GM13977 (cell line): ENCODE results near the gene CHI3L1.

Source experiments
- DNase-seq: peaks from one replicate; pipeline ENCODE4 v3.0.0; 2012; ENCODE audit warnings: low spot score
- in situ Hi-C: fragments of 300-500 bp; cut with MboI; formaldehyde crosslinking; loops from one replicate; pipeline ENCODE4 v1.12.0; 2022; ENCODE audit warnings: low sequenced_read_pairs, low pct_unique_long_range_greater_than_20kb, mixed read lengths, inconsistent platforms; ENCODE audit not compliant: unreplicated experiment
- TF ChIP-seq, protein P1 (sequence below): IDR thresholded peaks from 2 replicates; pipeline ENCODE4 v1.5.1; 2012; ENCODE audit warnings: mild to moderate bottlenecking, control low read depth; ENCODE audit not compliant: insufficient read depth; ENCODE audit errors: extremely low read depth, missing control alignments

CHI3L1 gene

DNA sequence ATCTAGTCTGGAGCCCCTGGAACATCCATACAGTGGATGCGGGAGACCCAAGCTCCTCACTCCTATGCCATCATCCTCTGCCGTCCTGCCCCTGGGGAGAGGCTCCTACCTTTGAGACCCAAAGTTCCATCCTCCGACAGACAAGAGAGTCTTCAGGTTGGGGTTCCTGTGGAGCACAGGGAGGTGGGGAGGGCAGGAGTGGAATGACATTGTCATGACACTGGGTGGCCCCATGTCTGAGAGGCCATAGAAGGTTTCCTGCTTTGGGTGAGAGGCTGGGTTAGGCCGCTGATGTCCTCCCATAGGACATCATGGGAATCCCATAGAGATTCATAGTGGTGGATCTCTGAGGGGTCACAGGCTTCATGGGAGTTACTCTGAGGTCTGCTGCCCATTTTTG, 2.0 kb downstream of the CHI3L1 start:
- no peak for DNase-seq
- TF ChIP-seq, protein P1, sequence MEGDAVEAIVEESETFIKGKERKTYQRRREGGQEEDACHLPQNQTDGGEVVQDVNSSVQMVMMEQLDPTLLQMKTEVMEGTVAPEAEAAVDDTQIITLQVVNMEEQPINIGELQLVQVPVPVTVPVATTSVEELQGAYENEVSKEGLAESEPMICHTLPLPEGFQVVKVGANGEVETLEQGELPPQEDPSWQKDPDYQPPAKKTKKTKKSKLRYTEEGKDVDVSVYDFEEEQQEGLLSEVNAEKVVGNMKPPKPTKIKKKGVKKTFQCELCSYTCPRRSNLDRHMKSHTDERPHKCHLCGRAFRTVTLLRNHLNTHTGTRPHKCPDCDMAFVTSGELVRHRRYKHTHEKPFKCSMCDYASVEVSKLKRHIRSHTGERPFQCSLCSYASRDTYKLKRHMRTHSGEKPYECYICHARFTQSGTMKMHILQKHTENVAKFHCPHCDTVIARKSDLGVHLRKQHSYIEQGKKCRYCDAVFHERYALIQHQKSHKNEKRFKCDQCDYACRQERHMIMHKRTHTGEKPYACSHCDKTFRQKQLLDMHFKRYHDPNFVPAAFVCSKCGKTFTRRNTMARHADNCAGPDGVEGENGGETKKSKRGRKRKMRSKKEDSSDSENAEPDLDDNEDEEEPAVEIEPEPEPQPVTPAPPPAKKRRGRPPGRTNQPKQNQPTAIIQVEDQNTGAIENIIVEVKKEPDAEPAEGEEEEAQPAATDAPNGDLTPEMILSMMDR, result no peak
- in situ Hi-C loops, result no loop called here

DNA sequence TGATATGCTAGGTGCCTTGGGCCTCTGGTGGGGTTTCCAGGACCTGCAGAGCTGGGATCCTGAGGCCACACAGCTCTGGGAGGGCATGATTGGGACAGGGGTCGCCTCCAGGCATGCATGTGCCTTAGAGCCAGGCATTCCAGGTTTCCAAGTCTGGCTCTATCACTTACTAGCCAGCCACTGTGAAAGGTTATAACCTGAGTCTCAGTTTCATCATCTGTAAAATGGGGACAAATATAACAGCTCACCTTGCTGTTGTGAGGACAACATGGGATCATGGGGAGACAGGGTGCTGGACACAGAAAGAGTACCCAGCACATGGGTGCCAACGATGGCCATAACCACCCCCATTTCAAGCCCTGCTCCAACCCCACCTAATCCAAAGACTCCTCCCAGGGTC, 2.7 kb downstream of the CHI3L1 start:
- in situ Hi-C loops, result no loop called here
- TF ChIP-seq, protein P1, result no peak
- no peak for DNase-seq

DNA sequence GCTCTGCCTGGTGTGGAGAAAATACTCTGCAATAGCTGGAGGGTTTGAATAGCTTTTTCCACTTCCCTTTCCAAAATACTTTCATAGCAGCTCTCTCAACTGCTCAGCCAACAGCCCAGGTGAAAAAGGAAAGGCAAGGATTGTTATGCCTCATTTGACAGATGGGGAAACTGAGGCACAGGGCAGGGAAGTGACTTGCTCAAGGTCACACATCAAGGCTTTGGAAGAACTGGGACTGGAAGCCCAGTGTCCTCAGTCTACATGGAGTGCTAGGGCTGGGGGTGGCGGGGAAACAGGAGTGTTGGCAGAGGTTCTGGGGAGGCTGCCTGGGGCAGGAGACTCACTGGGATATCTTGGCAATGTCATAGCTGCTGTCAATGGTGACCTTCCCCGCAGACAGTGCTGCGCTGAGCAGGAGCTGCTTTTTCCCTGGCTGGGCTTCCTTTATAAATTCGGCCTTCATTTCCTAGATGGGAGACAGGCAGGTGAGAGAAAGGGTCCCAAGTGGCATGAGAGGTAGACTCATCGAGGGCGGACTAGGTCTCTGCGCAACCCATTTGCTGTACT, 4.0 kb downstream of the CHI3L1 start:
- in situ Hi-C loops, result no loop called here
- no peak for DNase-seq
- TF ChIP-seq, protein P1, result no peak

DNA sequence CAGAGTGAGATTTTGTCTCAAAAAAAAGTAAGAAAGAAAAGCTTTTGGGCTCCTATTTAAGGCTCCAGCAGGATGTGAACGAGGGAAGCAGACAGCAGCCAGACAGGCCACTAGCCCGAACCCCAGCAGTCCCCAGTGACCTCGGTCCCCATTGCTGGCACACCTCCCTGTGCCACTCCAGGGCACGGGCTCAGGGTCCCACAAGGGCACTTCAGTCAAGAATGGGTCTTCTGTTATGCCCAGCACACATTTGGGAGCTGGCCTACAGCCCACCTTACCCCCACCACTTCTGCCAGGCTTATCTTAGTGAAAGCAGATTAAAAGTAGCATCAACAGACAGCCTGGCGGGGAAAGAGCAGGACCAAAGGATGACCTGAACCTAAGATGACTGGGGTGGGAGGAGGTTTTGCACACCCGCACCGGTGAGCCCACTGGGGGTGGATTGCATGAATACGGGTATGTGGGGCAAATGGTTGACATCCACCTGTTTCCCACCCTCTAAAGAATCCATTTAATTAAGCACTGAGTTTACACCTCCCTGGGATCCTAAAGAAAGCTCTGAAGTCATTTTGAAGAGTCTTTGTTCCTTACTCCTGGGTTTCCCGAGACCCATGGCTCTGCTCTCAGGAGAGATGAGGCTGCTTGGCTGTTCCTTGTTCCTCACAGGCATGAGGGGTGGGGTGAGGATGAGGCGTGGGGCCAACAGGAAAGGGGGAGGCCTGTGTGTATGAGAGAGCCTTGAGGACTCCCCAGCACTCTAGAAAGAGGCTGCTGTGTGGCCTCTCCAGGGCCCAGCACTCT, 4.7 kb downstream of the CHI3L1 start:
- DNase-seq, result no peak
- in situ Hi-C loops, result no loop called here
- TF ChIP-seq, protein P1, result no peak

DNA sequence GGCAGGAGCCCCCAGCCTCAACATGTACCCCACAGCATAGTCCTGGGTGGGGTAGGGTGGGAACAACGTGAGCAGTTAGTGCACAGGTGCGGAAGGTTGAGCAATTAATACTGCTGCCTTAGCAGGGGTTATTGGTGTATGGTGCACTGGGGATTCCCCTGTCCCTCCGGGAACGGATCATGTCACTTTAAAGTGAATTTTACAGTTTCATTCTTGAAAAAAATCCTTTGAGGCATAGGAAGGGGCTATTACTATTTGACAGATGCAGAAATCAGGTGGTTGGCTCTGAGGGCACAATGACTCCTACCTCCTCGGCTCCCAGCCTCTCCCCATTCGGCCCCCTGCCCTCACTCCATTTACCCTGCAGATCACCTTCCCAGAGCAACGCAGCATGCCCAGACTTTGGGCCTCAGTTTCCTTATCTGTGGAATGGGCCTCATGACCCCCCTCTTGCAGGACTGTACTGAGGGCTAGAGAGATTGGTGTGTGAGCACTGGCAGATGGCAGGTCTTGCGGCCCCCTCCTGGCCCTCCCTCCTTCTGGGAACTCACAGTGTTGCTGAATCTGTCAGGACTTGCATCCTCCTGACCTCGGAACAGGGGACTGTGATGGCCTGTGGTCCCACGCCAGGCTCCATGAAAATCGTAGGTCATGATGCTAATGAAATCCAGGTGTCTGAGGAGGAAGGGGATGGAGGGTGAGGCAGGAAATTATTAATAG, 5.7 kb downstream of the CHI3L1 start:
- no peak for DNase-seq
- in situ Hi-C loops, result no loop called here
- TF ChIP-seq, protein P1, result no peak

DNA sequence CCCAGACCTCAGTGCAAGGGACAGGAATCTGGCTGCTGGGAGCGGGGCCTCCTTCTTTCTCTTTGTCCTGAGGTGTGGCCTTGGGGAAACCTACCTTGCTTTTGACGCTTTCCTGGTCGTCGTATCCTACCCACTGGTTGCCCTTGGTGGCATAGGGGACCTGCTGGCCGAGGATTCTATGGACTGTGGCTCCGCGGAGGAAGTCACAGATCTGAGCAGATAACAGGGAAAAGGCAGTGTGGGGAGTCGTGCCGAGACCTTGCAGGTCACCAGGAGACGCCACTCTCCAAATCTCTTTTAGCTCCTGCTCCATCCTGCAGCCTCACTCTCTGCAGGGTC, 6.9 kb downstream of the CHI3L1 start:
- DNase-seq, result no peak
- in situ Hi-C loops, result no loop called here
- TF ChIP-seq, protein P1, result no peak
